H1 (cell line): ENCODE measurements around the gene EXOC3L1. TPM values are rescaled to one million over a fixed set of nuclear protein-coding genes. Genes with fewer than 3 reads are reported as not detected.

Source experiments
- CTCF ChIA-PET: fragments of 300-600 bp; sonication (Branson Sonifier 250); formaldehyde crosslinking; loops from one replicate; lab custom pipeline; 2021; ENCODE audit not compliant: partially characterized antibody; lab: Charles Lee
- POLR2A ChIA-PET: fragments of 300-600 bp; sonication (Branson Sonifier 250); formaldehyde crosslinking; loops from one replicate; lab custom pipeline; 2021; ENCODE audit warnings: inconsistent platforms; ENCODE audit not compliant: partially characterized antibody; lab: Charles Lee
- DNase-seq, 2 experiments: peaks; one replicate each; pipeline versions ENCODE4 v3.0.0 to v3.0.0-alpha.2; 2010 to 2022; ENCODE audit warnings: low spot score in 2 of 2, low read depth in 1 of 2, mixed read lengths in 1 of 2
- FAIRE-seq: peaks from 2 replicates; lab custom pipeline; 2011; peaks lifted over from hg19 to GRCh38; lab: Jason Lieb, UNC
- H2AFZ ChIP-seq: 2 replicates; pipeline ENCODE4 v1.8.1; 2012; ENCODE audit warnings: low read length, inconsistent platforms
- H2AK5ac ChIP-seq: 2 replicates; pipeline ENCODE4 v1.6.1; 2013; ENCODE audit warnings: low read depth, low read length
- H2BK120ac ChIP-seq: replicated peaks from 2 replicates; pipeline ENCODE3; 2013; ENCODE audit warnings: low read depth, low read length, inconsistent platforms
- H2BK12ac ChIP-seq: 2 replicates; pipeline ENCODE4 v1.6.1; 2013; ENCODE audit warnings: low read depth, low read length
- H2BK15ac ChIP-seq: 2 replicates; pipeline ENCODE4 v1.6.1; 2013; ENCODE audit warnings: low read length
- H2BK20ac ChIP-seq: 2 replicates; pipeline ENCODE4 v1.6.1; 2013; ENCODE audit warnings: low read length
- H2BK5ac ChIP-seq: 2 replicates; pipeline ENCODE4 v1.6.1; 2013; ENCODE audit warnings: low read depth, low read length
- H3K14ac ChIP-seq: 2 replicates; pipeline ENCODE4 v1.6.1; 2013; ENCODE audit warnings: inconsistent platforms; ENCODE audit not compliant: insufficient read length
- H3K18ac ChIP-seq: 2 replicates; pipeline ENCODE4 v1.6.1; 2013; ENCODE audit warnings: low read length; ENCODE audit errors: extremely low read depth
- H3K23ac ChIP-seq: 2 replicates; pipeline ENCODE4 v1.6.1; 2013; ENCODE audit warnings: inconsistent platforms; ENCODE audit not compliant: insufficient read length
- H3K23me2 ChIP-seq: 2 replicates; pipeline ENCODE4 v1.6.1; 2013; ENCODE audit warnings: low read depth, low read length
- H3K27ac ChIP-seq: 2 replicates; pipeline ENCODE4 v1.6.1; 2011; ENCODE audit warnings: low read depth, low read length, inconsistent platforms
- H3K27me3 ChIP-seq, 4 experiments: replicated peaks in 1 of 4; 1 replicate in 1 of 4; 2 replicates in 3 of 4; pipeline versions ENCODE4 v1.6.1 to v1.8.1; 2011 to 2013; ENCODE audit warnings: low read length in 3 of 4, mild to moderate bottlenecking in 3 of 4, inconsistent platforms in 2 of 4, mixed read lengths in 2 of 4, moderate library complexity in 1 of 4; ENCODE audit not compliant: control insufficient read depth in 3 of 4, insufficient read depth in 3 of 4; ENCODE audit errors: extremely low read depth in 1 of 4
- H3K36me3 ChIP-seq, 4 experiments: 2 replicates each; pipeline versions ENCODE4 v1.6.1 to v1.8.1; 2011 to 2013; ENCODE audit warnings: mild to moderate bottlenecking in 4 of 4, low read length in 3 of 4, moderate library complexity in 2 of 4, control low read depth in 1 of 4, inconsistent platforms in 1 of 4; ENCODE audit not compliant: insufficient read depth in 4 of 4, control insufficient read depth in 2 of 4
- H3K4ac ChIP-seq: replicated peaks from 2 replicates; pipeline ENCODE3; 2013; ENCODE audit warnings: low read length, low read depth, mixed read lengths, inconsistent platforms; ENCODE audit not compliant: insufficient read length
- H3K4me1 ChIP-seq, 4 experiments: replicated peaks in 1 of 4; 1 replicate in 1 of 4; 2 replicates in 3 of 4; pipeline versions ENCODE4 v1.6.1 to v1.8.1; 2011 to 2013; ENCODE audit warnings: low read length in 3 of 4, inconsistent platforms in 2 of 4, mixed read lengths in 1 of 4; ENCODE audit not compliant: insufficient read depth in 4 of 4, control insufficient read depth in 3 of 4
- H3K4me2 ChIP-seq, 2 experiments: 2 replicates each; pipeline versions ENCODE4 v1.6.1 to v1.8.1; 2011 to 2013; ENCODE audit warnings: low read depth in 2 of 2, low read length in 2 of 2, control low read depth in 1 of 2, inconsistent platforms in 1 of 2, mild to moderate bottlenecking in 1 of 2; ENCODE audit not compliant: insufficient read depth in 1 of 2
- H3K4me3 ChIP-seq, 4 experiments: fragments of 200-600, 300-600 bp in 1 of 4; sonication (generic), shearing (Covaris generic), sonication (Bioruptor Twin) in 1 of 4; 2 replicates each; pipeline versions ENCODE4 v1.5.1 to v1.8.1; 2011 to 2016; ENCODE audit warnings: low read length in 4 of 4, low read depth in 3 of 4, control low read depth in 2 of 4, inconsistent platforms in 2 of 4, mild to moderate bottlenecking in 2 of 4, mixed read lengths in 1 of 4, moderate library complexity in 1 of 4; ENCODE audit not compliant: insufficient read depth in 2 of 4; ENCODE audit errors: extremely low read depth in 1 of 4
- H3K56ac ChIP-seq: replicated peaks from 2 replicates; pipeline ENCODE3; 2013; ENCODE audit warnings: low read depth, mild to moderate bottlenecking, mixed read lengths, low read length, inconsistent platforms; ENCODE audit not compliant: insufficient read length
- H3K79me1 ChIP-seq: 2 replicates; pipeline ENCODE4 v1.6.1; 2013; ENCODE audit warnings: low read depth, low read length, control low read depth
- H3K79me2 ChIP-seq, 2 experiments: 2 replicates each; pipeline versions ENCODE4 v1.6.1 to v1.8.1; 2012 to 2013; ENCODE audit warnings: low read length in 2 of 2, mild to moderate bottlenecking in 2 of 2, inconsistent platforms in 1 of 2; ENCODE audit not compliant: insufficient read depth in 2 of 2, control insufficient read depth in 1 of 2
- H3K9ac ChIP-seq, 4 experiments: replicated peaks in 1 of 4; 1 replicate in 1 of 4; 2 replicates in 3 of 4; pipeline versions ENCODE4 v1.6.1 to v1.8.1; 2011 to 2013; ENCODE audit warnings: low read depth in 3 of 4, low read length in 3 of 4, control low read depth in 2 of 4, mild to moderate bottlenecking in 2 of 4, moderate library complexity in 2 of 4, inconsistent platforms in 1 of 4; ENCODE audit errors: extremely low read depth in 1 of 4
- H3K9me3 ChIP-seq, 2 experiments: 2 replicates each; pipeline versions ENCODE4 v1.6.1 to v1.8.1; 2012 to 2013; ENCODE audit warnings: mild to moderate bottlenecking in 2 of 2, moderate library complexity in 2 of 2, control low read depth in 1 of 2, inconsistent platforms in 1 of 2, low read depth in 1 of 2, low read length in 1 of 2, mixed read lengths in 1 of 2; ENCODE audit not compliant: insufficient read depth in 2 of 2
- H4K20me1 ChIP-seq, 2 experiments: replicated peaks in 1 of 2; 2 replicates each; pipeline versions ENCODE3 to v1.8.1; 2011 to 2013; ENCODE audit warnings: inconsistent platforms in 2 of 2, low read length in 2 of 2, mild to moderate bottlenecking in 1 of 2; ENCODE audit not compliant: insufficient read depth in 2 of 2, control insufficient read depth in 1 of 2
- H4K5ac ChIP-seq: 2 replicates; pipeline ENCODE4 v1.6.1; 2013; ENCODE audit warnings: low read length, low read depth, mixed read lengths, inconsistent platforms; ENCODE audit not compliant: insufficient read length
- H4K8ac ChIP-seq: 2 replicates; pipeline ENCODE4 v1.8.0; 2013; ENCODE audit warnings: mild to moderate bottlenecking, moderate library complexity, low read length, inconsistent platforms; ENCODE audit not compliant: insufficient read depth; ENCODE audit errors: extremely low read depth
- H4K91ac ChIP-seq: replicated peaks from 2 replicates; pipeline ENCODE3; 2013; ENCODE audit warnings: low read length, mixed read lengths, inconsistent platforms; ENCODE audit not compliant: insufficient read length
- ASH2L ChIP-seq: fragments of 200-600, 300-600 bp; sonication (generic); IDR thresholded peaks from one replicate; pipeline ENCODE4 v1.7.1; 2017; ENCODE audit warnings: low read length
- ATF3 ChIP-seq: IDR thresholded peaks from 2 replicates; pipeline ENCODE4 v1.6.1; 2011; ENCODE audit warnings: low read depth, mild to moderate bottlenecking, low read length; ENCODE audit not compliant: insufficient read depth
- CHD2 ChIP-seq: IDR thresholded peaks from 2 replicates; pipeline ENCODE4 v1.6.1; 2012; ENCODE audit warnings: low read length, improper control_type of control experiment
- EP300 ChIP-seq, 2 experiments: IDR thresholded peaks; 1 replicate in 1 of 2; 2 replicates in 1 of 2; pipeline ENCODE4 v1.6.1; 2011 to 2012; ENCODE audit warnings: low read depth in 2 of 2, low read length in 2 of 2, mild to moderate bottlenecking in 2 of 2, borderline replicate concordance in 1 of 2, inconsistent platforms in 1 of 2, moderate library complexity in 1 of 2
- EZH2 ChIP-seq: fragments of 200-600 bp; sonication (generic); IDR thresholded peaks from 2 replicates; pipeline ENCODE4 v1.7.1; 2012; ENCODE audit warnings: low read depth, mild to moderate bottlenecking, moderate library complexity, low read length, inconsistent platforms; ENCODE audit not compliant: severe bottlenecking
- GTF2F1 ChIP-seq: IDR thresholded peaks from 2 replicates; pipeline ENCODE4 v1.6.1; 2012; ENCODE audit warnings: low read depth, low read length, improper control_type of control experiment, borderline replicate concordance
- HDAC2 ChIP-seq, 2 experiments: fragments of 300-600 bp in 1 of 2; sonication (generic) in 1 of 2; IDR thresholded peaks; 2 replicates each; pipeline ENCODE4 v1.6.1; 2011 to 2012; ENCODE audit warnings: low read depth in 2 of 2, low read length in 2 of 2, mild to moderate bottlenecking in 2 of 2, moderate library complexity in 2 of 2, borderline replicate concordance in 1 of 2, inconsistent platforms in 1 of 2
- RBBP5 ChIP-seq: IDR thresholded peaks from 2 replicates; pipeline ENCODE4 v1.7.1; 2012; ENCODE audit warnings: low read depth, mild to moderate bottlenecking, inconsistent platforms, low read length, moderate library complexity, borderline replicate concordance
- SP1 ChIP-seq: IDR thresholded peaks from 2 replicates; pipeline ENCODE4 v1.6.1; 2011; ENCODE audit warnings: low read depth, low read length
- SP2 ChIP-seq: IDR thresholded peaks from 2 replicates; pipeline ENCODE4 v1.6.1; 2012; ENCODE audit warnings: mild to moderate bottlenecking, low read length, inconsistent platforms
- SUZ12 ChIP-seq: fragments of 200-600 bp; sonication (generic); IDR thresholded peaks from 2 replicates; pipeline ENCODE4 v1.6.1; 2012; ENCODE audit warnings: mild to moderate bottlenecking, inconsistent platforms, low read length, moderate library complexity, mixed read lengths
- ZNF274 ChIP-seq: IDR thresholded peaks from 2 replicates; pipeline ENCODE4 v1.7.0; 2012; ENCODE audit warnings: low read length, borderline replicate concordance; ENCODE audit errors: extremely low read depth
- WGBS, 2 experiments: shearing (Covaris generic) in 1 of 2; methylation state at CpG; one replicate each; pipeline versions ENCODE4 v1.1.6 to v1.1.7; 2013 to 2015; ENCODE audit warnings: low lambda C conversion rate in 2 of 2, mixed read lengths in 2 of 2, inconsistent platforms in 1 of 2, low coverage in 1 of 2, missing lambda C conversion rate in 1 of 2; ENCODE audit not compliant: insufficient replicate concordance in 2 of 2, insufficient coverage in 1 of 2, insufficient read length in 1 of 2; ENCODE audit errors: extremely low coverage in 1 of 2, missing lambda C conversion rate in 1 of 2; 5-methylcytosine and 5-hydroxymethylcytosine counted together
- polyA plus RNA-seq, 7 experiments: library from polyadenylated mRNA; depleted of rRNA in 3 of 7; stranded (reverse) in 5 of 7; unstranded in 2 of 7; fragments of >200 nt in 5 of 7; fragments of 200-250 nt in 2 of 7; gene quantifications; 1 replicate in 5 of 7; 2 replicates in 1 of 7; 4 replicates in 1 of 7; pipeline versions ENCODE4 v1.2.1 to v1.2.3, GENCODE V29; 2011 to 2013; ENCODE audit warnings: missing spikeins in 2 of 7, mixed read lengths in 2 of 7
- total RNA-seq: library from RNA; stranded (reverse); fragmentation: NEBNext Ultra II Directional; extraction: Animal tissue kit (Norgen Biotek cat#: 25700); gene quantifications from 2 replicates; pipeline ENCODE4 v1.2.1, GENCODE V29; 2021

The EXOC3L1 gene
- total and polyA plus RNA-seq, 2 of the 8 experiments (the other 6 are each of a cell fraction or from before 2014, with no cell fraction given), result 1.3 TPM

- Histone ChIP-seq H3K27me3 (peaks cover 88 to 100% (median 97%) of the 10 kb centered on the region in 4 experiments), H3K36me3 (no peaks in the 10 kb centered on the region), H3K23me2 (peaks cover 14% of the 10 kb centered on the region; the same call in 1 of the 2 replicates), H3K23ac (no peak overlapping the region), H4K20me1 (peaks cover 10 to 17% of the 10 kb centered on the region in 2 experiments), H2BK20ac (no peak overlapping the region), H2BK15ac (no peak overlapping the region), H3K79me2 (no peaks in the 10 kb centered on the region), H3K14ac (no peak overlapping the region), H3K4ac (no peak overlapping the region), H4K5ac (no peak overlapping the region), H3K9ac (no peak overlapping the region), H3K79me1 (no peaks in the 10 kb centered on the region), H2AFZ (no peak overlapping the region), H3K18ac (no peak overlapping the region), H2BK5ac (no peak overlapping the region), H2AK5ac (no peak overlapping the region), H3K27ac (no peak overlapping the region), H2BK12ac (no peak overlapping the region), H4K91ac (no peak overlapping the region), H4K8ac (no peak overlapping the region), H3K4me1 (peaks cover 0 to 12% (median 6%) of the 10 kb centered on the region in 4 experiments; a peak in 6 of 7 replicates), H3K9me3 (no peaks in the 10 kb centered on the region), H3K4me2 (no peak overlapping the region), H2BK120ac (no peak overlapping the region), H3K56ac (no peak overlapping the region), H3K4me3 (no peak overlapping the region)
- ChIA-PET POLR2A (interaction anchor here (0.9 to 1.5 kb wide), 2 partner anchors 17 to 208 kb away, joined by 4 to 10 read pairs; no protein-coding TSS in a partner anchor), CTCF (interaction anchor here (0.6 to 14.1 kb wide), 24 partner anchors 8 to 203 kb away, joined by 3 to 291 read pairs (median 4); partner anchors contain the start of genes CES3, E2F4, FBXL8 and HSF4)
- FAIRE-seq (no peak), DNase-seq (no peak)
- TF ChIP-seq ZNF274 (no peak), ATF3 (no peak), EZH2 (peak; percentile 66), GTF2F1 (no peak), SP2 (no peak), HDAC2 (IDR thresholded peaks at IDR 0.05; ENCODE audit: borderline replicate concordance in 1 of 2, low read depth in 2 of 2, low read length in 2 of 2) (no peak), SP1 (no peak), ASH2L (no peak), SUZ12 (peak; percentile 44), RBBP5 (no peak), EP300 (IDR thresholded peaks at IDR 0.05; ENCODE audit: borderline replicate concordance in 1 of 2, low read depth in 2 of 2, low read length in 2 of 2) (no peak), CHD2 (no peak)
- 52% methylated on average over 6 of the region's 7 CpGs; no CpG with 5 or more reads in 1 of the 2 experiments for WGBS, 2 experiments
Observed at GRCh38 chr16:67157106-67157748, 32.7 kb downstream of the EXOC3L1 start.
